GM19395 (cell line): ENCODE measurements around the gene HEYL.
"Not testable (repeated sequence)": the region's sequence is repeated elsewhere in the genome, so short reads cannot be mapped to it uniquely, and the experiment has no call there.

Experiments used
- ATAC-seq: cut with Tn5 transposase; IDR thresholded peaks from one replicate; pipeline ENCODE4 v1.9.1; 2021; ENCODE audit warnings: mild to moderate bottlenecking, moderate library complexity; ENCODE audit not compliant: unreplicated experiment

Gene HEYL

DNA sequence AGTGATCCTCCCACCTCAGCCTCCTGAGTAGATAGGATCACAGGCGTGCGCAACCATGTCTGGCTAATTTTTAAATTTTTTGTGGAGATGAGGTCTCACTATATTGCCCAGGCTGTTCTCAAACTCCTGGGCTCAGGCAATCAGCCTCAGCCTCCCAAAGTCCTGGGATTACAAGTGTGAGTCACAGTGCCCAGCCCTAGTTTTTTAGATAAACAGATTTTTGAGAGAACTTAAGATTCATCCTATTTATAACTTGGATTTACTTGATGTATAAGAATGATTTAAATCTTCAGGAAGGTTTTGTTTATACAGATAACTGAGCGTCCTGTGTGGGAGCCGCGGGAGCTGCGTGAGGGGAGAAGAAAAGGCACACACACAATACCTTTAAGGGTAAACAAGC lies 26.2 kb downstream of the HEYL start:
- ATAC-seq = no peak

DNA sequence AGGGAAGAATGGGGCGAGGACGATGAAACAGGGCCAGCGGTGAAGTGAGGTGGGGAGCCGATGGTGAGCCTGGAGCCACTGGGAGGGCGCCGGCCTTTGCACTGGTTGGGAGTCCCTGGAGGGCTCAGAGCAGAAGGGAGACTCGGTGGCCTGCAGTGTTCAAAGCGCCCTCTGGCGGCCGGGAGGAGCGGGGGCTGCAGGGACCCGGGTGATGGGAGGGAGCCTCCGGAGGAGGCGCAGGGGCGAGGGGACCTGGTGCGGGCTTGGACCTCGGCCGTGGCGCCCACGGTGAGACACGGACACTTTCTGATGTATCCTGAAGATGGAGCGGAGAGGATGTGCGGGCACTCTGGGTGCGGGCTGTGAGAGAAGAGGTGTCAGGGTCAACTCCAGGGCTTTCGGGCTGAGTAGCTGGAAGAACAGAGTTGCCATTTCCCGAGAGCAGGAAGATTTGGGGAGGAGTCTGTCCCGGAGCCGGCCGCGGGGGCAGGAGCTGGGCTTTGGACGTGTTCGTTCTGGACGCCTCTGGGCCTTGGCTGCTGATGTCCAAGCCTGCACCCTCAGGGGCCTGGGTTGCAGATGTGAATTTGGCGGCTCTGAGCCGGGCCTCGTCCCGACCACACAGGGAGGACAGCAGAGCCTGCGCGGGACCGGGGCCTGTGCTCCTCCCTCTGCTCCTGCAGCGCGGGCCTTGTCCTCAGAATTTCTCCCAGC lies 29.7 kb downstream of the HEYL start:
- ATAC-seq = peak; percentile 62

- ATAC-seq = no peak
Measured at GRCh38 chr1:39608921-39609320, 30.5 kb downstream of the HEYL start.

- not testable (repeated sequence) for ATAC-seq
Measured at GRCh38 chr1:39603677-39604076, 35.8 kb downstream of the HEYL start.

- not testable (repeated sequence) for ATAC-seq
Measured at GRCh38 chr1:39601667-39602255, 37.7 kb downstream of the HEYL start.

- no peak for ATAC-seq
Measured at GRCh38 chr1:39596163-39596562, 43.3 kb downstream of the HEYL start.

DNA sequence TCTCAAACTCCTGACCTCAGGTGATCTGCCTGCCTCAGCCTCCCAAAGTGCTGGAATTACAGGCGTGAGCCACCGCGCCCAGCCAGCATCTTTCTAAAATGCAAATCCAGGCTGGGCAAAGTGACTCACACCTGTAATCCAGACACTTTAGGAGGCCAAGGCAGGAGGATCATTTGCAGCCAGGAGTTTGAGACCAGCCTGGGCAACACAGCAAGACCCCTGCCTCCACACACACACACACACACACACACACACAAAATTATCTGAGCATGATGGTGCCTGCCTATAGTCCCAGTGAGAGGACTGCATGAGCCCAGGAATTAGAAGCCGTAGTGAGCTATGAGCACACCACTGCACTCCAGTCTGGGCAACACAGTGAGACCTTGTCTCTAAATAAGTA lies 46.1 kb downstream of the HEYL start:
- no peak for ATAC-seq

- no peak for ATAC-seq
Measured at GRCh38 chr1:39592069-39592468, 47.4 kb downstream of the HEYL start.

DNA sequence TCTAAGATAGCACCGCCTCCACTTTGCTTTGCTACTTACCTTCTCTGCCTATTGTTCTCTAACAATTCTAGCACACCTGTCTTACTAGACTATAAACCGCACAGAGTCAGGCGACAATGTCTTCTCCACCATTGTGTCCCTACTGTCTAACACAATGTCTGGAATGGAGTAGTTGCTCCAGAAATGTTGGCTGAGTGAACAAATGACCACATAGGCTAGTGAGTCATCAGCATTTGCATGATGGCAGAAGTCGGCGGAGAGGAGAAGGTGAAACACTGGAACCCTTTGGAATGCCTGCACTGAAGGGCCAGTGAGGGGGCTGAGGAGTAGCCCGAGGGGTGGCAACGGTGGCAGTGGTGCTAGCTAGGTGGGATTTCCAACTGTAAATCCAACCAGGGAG lies 48.9 kb downstream of the HEYL start:
- ATAC-seq = no peak

- ATAC-seq = no peak
Measured at GRCh38 chr1:39585933-39586332, 53.5 kb downstream of the HEYL start.

GRCh38 chr1:39576016-39576657 lies 63.3 kb downstream of the HEYL start:
- ATAC-seq = peak; percentile 45

DNA sequence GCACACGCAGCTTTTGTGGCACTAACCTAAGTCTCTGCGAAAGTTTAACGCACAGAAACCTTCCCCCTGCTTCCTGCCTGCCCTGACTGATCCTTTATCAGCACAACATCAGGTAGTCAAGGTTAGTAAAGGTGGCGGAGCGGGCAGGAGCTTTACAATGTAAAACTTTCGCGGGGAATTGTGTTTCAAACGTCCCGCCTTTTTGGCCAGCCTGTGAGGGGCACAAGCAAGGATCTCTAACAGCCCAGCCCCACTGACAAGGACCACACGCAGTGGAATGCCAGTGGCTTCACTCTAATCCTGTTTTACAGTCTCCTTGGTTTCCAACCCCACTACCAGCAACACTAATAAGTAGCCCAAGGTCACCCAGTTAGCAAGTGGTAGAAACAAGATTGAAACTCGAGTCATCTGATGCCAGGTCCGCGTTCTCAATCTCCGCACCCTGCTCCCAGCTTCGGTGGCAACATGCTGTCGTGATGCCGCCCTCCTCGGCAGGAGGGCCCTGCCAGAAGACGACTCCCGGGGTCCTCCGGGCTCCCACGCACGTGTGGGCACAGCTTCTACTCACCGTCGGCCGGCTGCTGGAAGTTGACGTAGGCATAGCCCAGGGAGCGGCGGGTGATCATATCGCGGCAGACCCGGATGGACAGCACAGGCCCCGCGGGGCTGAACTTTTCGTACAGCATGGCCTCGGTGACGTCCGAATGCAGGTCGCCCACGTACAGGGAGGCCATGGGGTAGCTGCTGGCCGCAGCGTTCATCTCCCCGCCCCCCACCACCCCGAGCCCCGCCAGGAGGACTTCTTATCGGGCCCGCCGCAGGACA lies 64.0 kb downstream of the HEYL start:
- peak; percentile 33 for ATAC-seq

DNA sequence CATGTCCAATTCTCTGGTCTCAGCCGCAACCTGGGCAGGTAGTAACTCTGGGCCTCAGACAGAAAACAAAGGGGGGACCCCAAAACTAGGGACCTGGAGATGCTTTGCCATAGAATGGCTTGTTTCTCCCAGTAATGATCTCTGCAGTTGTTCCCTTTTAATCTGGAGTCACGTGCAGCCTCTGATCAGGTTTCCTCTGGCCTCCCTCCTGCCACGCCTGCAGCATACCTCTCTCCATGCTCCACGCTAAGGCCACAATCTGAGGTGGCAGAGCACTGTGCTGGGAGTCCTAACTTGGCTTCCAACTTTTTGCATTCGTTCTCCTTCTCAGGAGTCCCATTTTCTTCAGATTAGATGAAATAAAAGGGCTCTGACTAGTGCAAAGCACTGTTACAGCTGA lies 64.8 kb downstream of the HEYL start:
- ATAC-seq = no peak
